HG03442 (cell line): ENCODE results near the gene MRPL4.
"Not testable (repeated sequence)": the region's sequence is repeated elsewhere in the genome, so short reads cannot be mapped to it uniquely, and the experiment has no call there.

ENCODE experiments used
- ATAC-seq: cut with Tn5 transposase; IDR thresholded peaks from one replicate; pipeline ENCODE4 v1.9.1; 2021; ENCODE audit warnings: mild to moderate bottlenecking, moderate library complexity; ENCODE audit not compliant: unreplicated experiment

Gene MRPL4

DNA sequence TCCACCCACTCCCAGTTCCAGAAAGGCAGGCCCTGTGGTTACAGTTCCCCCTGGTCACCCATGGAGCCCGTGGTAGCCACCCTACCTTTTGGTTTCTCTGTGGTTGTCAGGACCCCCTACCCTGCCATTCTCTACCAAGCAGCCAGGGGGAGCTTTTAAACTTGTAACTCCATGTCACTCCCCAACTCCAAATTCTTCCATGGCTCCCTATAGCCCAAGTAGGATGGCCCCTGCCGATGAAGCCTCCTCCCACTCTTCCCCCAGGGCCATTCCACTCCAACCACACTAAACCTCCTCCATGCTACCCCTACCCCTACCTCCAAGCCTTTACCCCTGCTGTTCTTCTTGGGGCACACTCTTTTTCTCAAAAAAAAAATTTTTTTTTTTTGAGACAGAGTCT, 23.1 kb upstream of the MRPL4 start:
- no peak for ATAC-seq

GRCh38 chr19:10230173-10230860, 21.7 kb upstream of the MRPL4 start:
- no peak for ATAC-seq

- ATAC-seq: no peak
Observed at GRCh38 chr19:10230861-10231611, 21.0 kb upstream of the MRPL4 start, which contains the start of gene S1PR2. Gene S1PR2, minus strand, starts transcription at chr19:10231331. Its CDS starts 6,426 bp downstream, at chr19:10224905.

- no peak for ATAC-seq
Observed at GRCh38 chr19:10231612-10232228, 20.3 kb upstream of the MRPL4 start.

DNA sequence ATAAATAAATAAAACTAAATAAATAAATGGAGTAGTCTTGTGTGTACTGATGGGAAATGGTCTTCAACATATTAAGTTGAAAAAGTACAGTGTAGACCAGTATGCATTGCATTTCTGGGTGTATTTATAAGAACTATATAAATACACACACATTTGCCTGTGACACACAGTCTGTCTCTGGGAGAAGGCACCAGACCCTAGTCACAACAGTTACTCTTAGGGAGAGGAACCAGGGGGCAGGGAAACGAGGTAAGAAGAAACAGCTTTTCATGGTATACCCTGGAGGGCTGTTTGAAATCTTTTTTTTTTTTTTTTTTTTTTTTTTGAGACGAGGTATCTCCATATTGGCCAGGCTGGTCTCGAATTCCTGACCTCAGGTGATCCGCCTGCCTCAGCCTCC, 18.1 kb upstream of the MRPL4 start:
- ATAC-seq: no peak

GRCh38 chr19:10235003-10235402, 17.0 kb upstream of the MRPL4 start:
- no peak for ATAC-seq

DNA sequence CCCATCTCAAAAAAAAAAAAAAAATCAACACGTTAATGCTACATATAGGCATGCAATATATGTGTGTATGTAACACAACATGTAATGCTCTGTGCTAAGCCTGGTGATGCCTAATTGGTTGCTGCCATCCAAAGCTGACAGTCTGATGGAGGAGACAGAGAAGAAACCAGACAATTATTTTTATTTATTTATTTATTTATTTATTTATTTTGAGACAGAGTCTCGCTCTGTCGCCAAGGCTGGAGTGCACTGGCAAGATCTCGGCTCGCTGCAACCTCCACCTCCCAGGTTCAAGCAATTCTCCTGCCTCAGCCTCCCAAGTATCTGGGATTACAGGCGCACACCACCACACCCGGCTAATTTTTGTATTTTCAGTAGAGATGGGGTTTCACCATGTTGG, 16.6 kb upstream of the MRPL4 start:
- not testable (repeated sequence) for ATAC-seq

DNA sequence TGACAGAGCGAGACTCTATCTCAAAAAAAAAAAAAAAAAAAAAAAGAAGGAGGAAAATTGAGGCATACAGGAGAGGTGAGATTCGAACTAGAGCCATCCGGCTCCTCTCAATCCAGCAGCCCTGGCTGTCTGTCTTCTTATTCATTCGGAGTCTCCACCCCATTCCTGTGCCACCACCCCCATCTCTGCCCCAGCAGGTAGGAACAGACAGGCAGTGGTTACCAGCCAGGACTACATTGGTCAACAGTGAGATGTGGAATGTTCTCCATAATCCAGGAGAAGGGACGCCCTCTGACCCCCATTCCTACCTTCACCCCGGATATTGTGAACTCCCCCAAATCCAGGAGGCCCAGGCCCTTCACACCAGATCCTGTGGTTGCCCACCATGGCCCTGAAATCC, 14.3 kb upstream of the MRPL4 start:
- no peak for ATAC-seq

DNA sequence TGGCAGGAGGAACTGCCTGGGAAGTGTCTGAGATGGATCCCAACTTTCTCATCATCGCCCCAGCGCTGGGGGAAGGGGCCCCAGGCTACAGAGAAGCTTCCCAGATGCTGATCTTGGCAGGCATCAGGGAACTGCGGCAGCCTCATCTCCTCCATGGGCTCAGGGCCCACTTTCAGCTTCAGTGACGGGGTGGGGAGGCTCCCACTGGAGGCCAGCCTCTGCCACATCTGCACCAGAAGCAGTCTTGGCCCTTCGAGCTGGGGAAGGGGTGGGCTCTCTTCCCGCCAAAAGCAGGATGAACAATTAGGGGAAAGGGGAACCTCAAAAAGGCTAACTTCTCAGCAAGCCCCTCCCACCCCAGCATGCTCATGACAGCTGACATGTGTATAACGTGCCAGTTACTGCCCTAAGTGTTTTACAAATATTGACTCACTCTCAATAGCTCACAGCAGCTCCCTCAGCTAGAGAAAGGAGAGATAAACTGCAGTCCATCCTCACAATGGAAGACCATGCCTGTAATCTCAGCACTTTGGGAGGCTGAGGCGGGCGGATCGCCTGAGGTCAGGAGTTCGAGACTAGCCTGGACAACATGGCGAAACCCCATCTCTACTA, 13.7 kb upstream of the MRPL4 start:
- no peak for ATAC-seq

DNA sequence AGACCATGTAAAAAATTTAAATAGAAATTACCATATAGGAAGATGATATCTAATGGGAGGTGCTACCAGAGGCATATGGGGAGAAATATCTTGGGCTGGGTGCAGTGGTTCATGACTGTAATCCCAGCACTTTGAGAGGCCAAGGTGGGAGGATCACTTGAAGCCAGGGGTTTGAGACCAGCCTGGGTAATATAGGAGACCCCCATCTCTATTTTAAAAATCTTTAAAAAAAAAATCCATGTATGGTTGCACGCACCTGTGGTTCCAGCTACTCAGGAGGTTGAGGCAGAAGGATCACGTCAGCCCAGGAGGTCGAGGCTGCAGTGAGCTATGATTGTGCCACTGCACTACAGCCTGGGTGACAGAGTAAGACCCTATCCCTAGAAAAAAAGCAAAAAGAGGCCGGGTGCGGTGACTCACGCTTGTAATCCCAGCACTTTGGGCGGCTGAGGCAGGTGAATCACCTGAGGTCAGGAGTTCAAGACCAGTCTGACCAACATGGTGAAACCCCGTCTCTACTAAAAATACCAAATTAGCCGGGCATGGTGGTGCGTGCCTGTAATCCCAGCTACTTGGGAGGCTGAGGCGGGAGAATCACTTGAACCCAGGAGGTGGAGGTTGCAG, 10.1 kb upstream of the MRPL4 start:
- ATAC-seq: not testable (repeated sequence)

DNA sequence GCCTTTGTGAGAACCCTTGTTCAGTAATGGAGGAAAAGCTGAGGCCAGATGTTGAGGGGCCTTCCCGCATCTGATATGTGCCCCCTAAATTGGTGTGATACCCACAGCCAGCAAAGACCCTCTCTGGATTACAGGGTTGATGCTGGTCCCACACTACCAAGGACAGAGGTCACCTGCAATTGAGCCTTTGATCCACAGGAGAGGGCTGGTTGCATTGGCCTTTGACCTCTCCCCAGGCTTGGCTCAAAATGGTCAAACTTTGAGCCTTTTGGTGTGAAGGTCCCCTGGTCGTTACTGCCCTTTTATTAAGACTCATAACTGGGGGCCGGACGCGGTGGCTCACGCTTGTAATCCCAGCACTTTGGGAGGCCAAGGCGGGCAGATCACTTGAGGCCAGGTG, 8.4 kb upstream of the MRPL4 start:
- no peak for ATAC-seq

DNA sequence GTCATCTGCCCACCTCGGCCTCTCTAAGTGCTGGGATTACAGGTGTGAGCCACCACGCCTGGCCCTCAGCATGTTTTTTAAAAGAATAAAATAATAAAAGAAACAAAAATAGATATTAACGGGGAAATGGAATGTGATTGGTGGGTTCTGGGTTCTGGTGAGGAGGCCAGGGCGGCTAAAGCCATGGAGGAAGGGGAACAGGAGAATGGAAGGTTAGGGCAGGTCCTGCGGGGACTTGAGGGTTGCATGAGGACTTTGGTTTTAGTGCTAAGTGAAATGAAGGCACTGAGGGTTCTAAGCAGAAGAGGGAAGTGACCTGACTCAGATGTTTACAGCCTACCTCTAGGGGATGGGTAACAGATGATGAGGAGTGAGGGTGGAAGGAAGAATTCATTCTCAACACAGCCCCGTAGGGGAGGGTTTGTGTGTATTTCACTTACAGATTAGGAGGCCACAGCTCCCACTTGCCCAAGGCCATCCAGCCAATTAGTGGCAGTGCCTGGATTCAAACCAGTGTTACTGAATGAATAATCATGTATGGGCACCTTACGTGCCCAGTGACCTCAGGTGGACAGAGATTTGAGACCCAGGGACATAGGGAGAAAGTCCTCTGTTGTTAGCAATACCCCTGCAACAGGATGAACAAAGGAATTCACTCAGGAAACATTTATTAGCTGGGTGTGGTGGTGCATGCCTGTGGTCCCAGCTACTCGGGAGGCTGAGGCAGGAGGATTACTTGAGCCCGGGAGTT, 6.7 kb upstream of the MRPL4 start:
- no peak for ATAC-seq

DNA sequence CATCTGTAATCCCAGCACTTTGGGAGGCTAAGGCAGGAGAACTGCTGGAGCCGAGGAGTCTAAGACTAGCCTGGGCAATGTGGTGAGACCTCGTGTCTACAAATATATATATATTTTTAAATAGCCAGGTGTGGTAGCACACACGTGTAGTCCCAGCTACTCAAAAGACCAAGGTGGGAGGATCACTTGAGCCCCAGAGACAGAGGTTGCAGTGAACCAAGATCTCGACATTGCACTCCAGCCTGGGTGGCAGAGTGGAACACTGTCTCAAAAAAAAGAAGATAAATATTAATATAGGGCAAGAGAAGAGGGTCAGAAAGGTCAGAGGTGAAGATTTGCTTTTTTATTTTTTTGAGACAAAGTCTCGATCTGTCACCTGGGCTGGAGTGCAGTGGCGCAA, 5.5 kb upstream of the MRPL4 start:
- ATAC-seq: no peak

GRCh38 chr19:10252707-10253106, 693 bp downstream of the MRPL4 start:
- ATAC-seq: no peak

DNA sequence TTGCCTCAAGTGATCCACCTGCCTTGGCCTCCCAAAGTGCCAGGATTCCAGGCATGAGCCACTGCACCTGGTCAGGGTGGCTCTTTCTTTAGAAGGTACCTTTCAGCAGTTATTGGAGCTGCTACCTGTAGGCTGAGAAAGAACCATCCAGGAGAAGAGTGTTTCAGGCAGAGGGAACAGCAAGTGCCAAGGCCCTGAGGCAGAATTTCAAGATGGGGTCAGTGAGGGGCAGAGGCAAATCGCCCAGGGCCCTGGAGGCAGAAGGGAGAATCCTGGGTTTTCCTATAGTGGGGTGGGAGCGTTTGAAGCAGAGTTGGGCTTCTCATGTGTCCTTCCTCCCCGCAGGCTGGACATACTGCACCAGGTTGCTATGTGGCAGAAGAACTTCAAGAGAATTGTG, 2.2 kb downstream of the MRPL4 start:
- no peak for ATAC-seq

GRCh38 chr19:10255358-10255757, 3.3 kb downstream of the MRPL4 start:
- no peak for ATAC-seq

GRCh38 chr19:10256551-10256950, 4.5 kb downstream of the MRPL4 start:
- ATAC-seq: no peak

DNA sequence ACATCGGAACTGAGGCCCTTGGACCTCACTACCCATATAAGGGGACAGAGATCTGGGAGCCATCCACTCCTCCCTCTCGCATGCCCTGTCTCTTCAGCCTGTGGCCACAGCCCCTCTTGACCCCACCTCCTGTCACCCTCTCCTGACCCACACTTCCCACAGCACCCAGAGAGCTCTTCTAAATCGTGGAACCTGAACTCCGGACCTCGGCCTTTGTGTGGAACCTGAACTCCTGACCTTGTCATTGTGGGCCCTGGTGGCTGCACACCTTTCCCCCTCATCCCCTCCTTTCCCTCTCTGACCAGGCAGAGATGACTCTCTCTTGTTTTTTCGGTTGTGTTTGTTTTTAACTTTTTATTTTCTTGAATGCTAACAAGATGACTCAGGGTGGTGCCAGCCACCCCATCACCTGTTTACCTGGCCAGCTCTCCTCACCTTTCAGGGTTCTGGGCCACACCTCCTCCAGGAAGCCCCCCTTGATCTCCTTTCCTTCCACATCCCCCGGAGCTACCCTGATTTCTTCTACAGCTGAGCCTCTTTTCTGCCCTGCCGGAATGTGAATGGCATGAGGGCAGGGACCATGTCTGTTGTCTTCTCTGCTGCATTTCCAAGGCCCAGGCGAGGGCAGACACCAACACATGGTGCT, 5.1 kb downstream of the MRPL4 start:
- ATAC-seq: no peak

GRCh38 chr19:10258080-10258710, 6.2 kb downstream of the MRPL4 start:
- no peak for ATAC-seq
